A673 (cell line): ENCODE measurements around the gene JMJD7. TPM values are rescaled to one million over a fixed set of nuclear protein-coding genes. Genes with fewer than 3 reads are reported as not detected.

Experiments
- BruUV-seq: library from RNA; stranded (reverse); fragments of 400-500 nt; replicated peaks from 2 replicates; lab custom pipeline; 2021; lab: Mats Ljungman, UMichigan
- CTCF ChIA-PET: fragments of 300-600 bp; sonication (Branson Sonifier 250); formaldehyde crosslinking; loops from one replicate; lab custom pipeline; 2022; ENCODE audit warnings: antibody characterized with exemption; lab: Charles Lee
- POLR2A ChIA-PET: fragments of 300-600 bp; sonication (Branson Sonifier 250); formaldehyde crosslinking; loops from one replicate; lab custom pipeline; 2022; ENCODE audit warnings: antibody characterized with exemption; ENCODE audit not compliant: low non-redundant PET; lab: Charles Lee
- DNase-seq: peaks from one replicate; pipeline ENCODE4 v3.0.0-alpha.2; 2015; ENCODE audit warnings: low spot score
- H3K27ac ChIP-seq: fragments of 200-600 bp; sonication (generic); 2 replicates; pipeline ENCODE4 v1.5.1; 2016; ENCODE audit warnings: mixed run types, low read depth, mild to moderate bottlenecking, mixed read lengths, antibody characterized with exemption, low read length; ENCODE audit not compliant: poor library complexity, severe bottlenecking
- H3K27me3 ChIP-seq: fragments of 200-600 bp; sonication (generic); replicated peaks from 2 replicates; pipeline ENCODE4 v1.6.1; 2017; ENCODE audit warnings: mixed run types, low read depth, mild to moderate bottlenecking, mixed read lengths, antibody characterized with exemption, low read length; ENCODE audit not compliant: insufficient read depth, poor library complexity
- H3K36me3 ChIP-seq: fragments of 200-600 bp; sonication (generic); 2 replicates; pipeline ENCODE4 v1.6.1; 2016; ENCODE audit warnings: mixed run types, mild to moderate bottlenecking, mixed read lengths, antibody characterized with exemption, low read length; ENCODE audit not compliant: insufficient read depth, poor library complexity, severe bottlenecking
- H3K4me1 ChIP-seq: fragments of 200-600 bp; sonication (generic); 2 replicates; pipeline ENCODE4 v1.6.1; 2017; ENCODE audit warnings: mixed run types, mild to moderate bottlenecking, mixed read lengths, antibody characterized with exemption, low read length; ENCODE audit not compliant: insufficient read depth, poor library complexity, severe bottlenecking
- H3K4me3 ChIP-seq: fragments of 200-600 bp; sonication (generic); 2 replicates; pipeline ENCODE4 v1.5.1; 2016; ENCODE audit warnings: low read depth, mixed run types, mild to moderate bottlenecking, mixed read lengths, low read length; ENCODE audit not compliant: poor library complexity, severe bottlenecking
- H3K9me3 ChIP-seq: fragments of 200-600 bp; sonication (generic); 2 replicates; pipeline ENCODE4 v1.6.1; 2016; ENCODE audit warnings: mixed run types, low read depth, mild to moderate bottlenecking, mixed read lengths, antibody characterized with exemption, low read length; ENCODE audit not compliant: poor library complexity, severe bottlenecking
- CTCF ChIP-seq: fragments of 300-800, 200-600 bp; sonication (generic); conservative IDR thresholded peaks from 2 replicates; pipeline ENCODE4 v1.5.1; 2017; ENCODE audit warnings: low read depth, mild to moderate bottlenecking, antibody characterized with exemption, low read length, moderate library complexity, mixed read lengths
- EZH2 ChIP-seq: fragments of 200-600 bp; sonication (generic); IDR thresholded peaks from 2 replicates; pipeline ENCODE4 v1.6.1; 2017; ENCODE audit warnings: borderline replicate concordance, low read depth, mild to moderate bottlenecking, mixed read lengths, antibody characterized with exemption, low read length; ENCODE audit not compliant: poor library complexity, severe bottlenecking
- intact Hi-C: fragments of 100-400 bp; cut with micrococcal nuclease; formaldehyde crosslinking; loops from one replicate; pipeline ENCODE4 v1.10.0; 2022; ENCODE audit not compliant: unreplicated experiment
- total RNA-seq: library from RNA; stranded (reverse); gene quantifications from 2 replicates; pipeline ENCODE4 v1.2.3, GENCODE V29; 2021

The JMJD7 gene
- total RNA-seq, 1 experiment from 2014 or later, result 18.8 TPM

GRCh38 chr15:41783296-41783695 is 44.6 kb upstream of the JMJD7 start:
- no peak for DNase-seq
- TF ChIP-seq CTCF (no peak), EZH2 (no peak)
- POLR2A ChIA-PET, result no interaction called here
- peaks cover 4% of the 10 kb centered on the region for H3K4me1 ChIP-seq
- intact Hi-C loops, result no loop called here
- no peak overlapping the region for H3K27ac ChIP-seq
- H3K9me3 ChIP-seq, result no peaks in the 10 kb centered on the region
- H3K27me3 ChIP-seq, result no peaks in the 10 kb centered on the region
- no peak overlapping the region for H3K4me3 ChIP-seq
- CTCF ChIA-PET, result no interaction called here
- BruUV-seq, result no TSS peak
- H3K36me3 ChIP-seq, result no peaks in the 10 kb centered on the region

- Histone ChIP-seq H3K4me3 (no peak overlapping the region), H3K27ac (no peak overlapping the region), H3K4me1 (peaks cover 29% of the 10 kb centered on the region), H3K9me3 (no peaks in the 10 kb centered on the region), H3K27me3 (no peaks in the 10 kb centered on the region), H3K36me3 (no peaks in the 10 kb centered on the region)
- ChIA-PET POLR2A (no interaction called here), CTCF (no interaction called here)
- intact Hi-C loops, result no loop called here
- BruUV-seq, result no TSS peak
- DNase-seq, result no peak
- no peak for TF ChIP-seq CTCF
- no peak for TF ChIP-seq EZH2
These were observed 39.6 kb upstream of the JMJD7 start for GRCh38 chr15:41788262-41788661.

- Histone ChIP-seq H3K4me3 (no peak overlapping the region), H3K9me3 (no peaks in the 10 kb centered on the region), H3K4me1 (peaks cover 29% of the 10 kb centered on the region), H3K27ac (no peak overlapping the region), H3K36me3 (no peaks in the 10 kb centered on the region), H3K27me3 (no peaks in the 10 kb centered on the region)
- intact Hi-C loops, result no loop called here
- ChIA-PET CTCF (no interaction called here), POLR2A (interaction anchor here (0.7 kb wide), 1 partner anchor 151 kb away, joined by 3 read pairs; no protein-coding TSS in a partner anchor)
- DNase-seq, result no peak
- no TSS peak for BruUV-seq
- no peak for TF ChIP-seq EZH2
- no peak for TF ChIP-seq CTCF
These were observed 38.7 kb upstream of the JMJD7 start for GRCh38 chr15:41789236-41789635.
